Testis (tissue), 2 donors: ENCODE data around the gene PC.

Source experiments
- CTCF ChIP-seq, 3 experiments: fragments of 450-650 bp in 2 of 3; fragments of 200-600 bp in 1 of 3; sonication (generic) in 1 of 3; IDR thresholded peaks; one replicate each; pipeline ENCODE4 v1.5.1; 2016 to 2019; ENCODE audit warnings: antibody characterized with exemption in 3 of 3, mild to moderate bottlenecking in 2 of 3, moderate library complexity in 1 of 3
- POLR2A ChIP-seq: fragments of 450-650 bp; IDR thresholded peaks from one replicate; pipeline ENCODE4 v1.6.1; 2017; ENCODE audit warnings: antibody characterized with exemption, mild to moderate bottlenecking, moderate library complexity

DNA sequence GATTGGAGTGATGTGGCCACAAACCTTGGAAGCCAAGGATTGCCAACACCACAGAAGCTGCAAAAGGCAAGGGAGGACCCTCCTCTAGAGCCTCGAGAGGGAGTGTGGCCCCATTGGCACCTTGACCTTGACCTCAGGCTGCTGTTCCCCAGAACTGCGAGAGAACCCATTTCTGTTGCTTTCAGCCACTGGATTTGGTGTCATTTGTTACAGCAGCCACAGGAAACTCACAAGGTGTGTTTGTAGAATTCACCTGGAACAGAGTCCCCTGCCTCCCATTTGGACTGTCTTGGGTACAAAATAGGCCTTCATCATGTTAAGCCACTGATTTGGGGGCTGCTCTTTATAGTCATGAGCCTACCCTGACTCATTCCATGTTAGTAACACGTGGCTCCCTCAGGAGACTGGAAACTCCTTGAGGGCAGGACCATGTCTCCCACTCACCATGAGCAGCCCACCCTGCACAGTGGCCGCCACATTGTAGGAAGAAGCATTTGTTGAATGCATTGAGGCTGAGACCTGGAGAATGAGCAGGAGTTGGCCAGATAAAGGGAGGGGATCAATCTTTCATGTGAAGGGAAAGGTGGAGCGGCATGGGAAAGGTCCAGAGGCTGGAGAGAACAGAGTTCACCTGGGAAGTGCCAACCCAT is 25.2 kb upstream of the PC start:
- no peak for TF ChIP-seq CTCF (IDR thresholded peaks at IDR 0.05)
- no peak for TF ChIP-seq POLR2A
